ENCODE data around the gene SYT15. TPM values are rescaled to one million over a fixed set of nuclear protein-coding genes. Genes with fewer than 3 reads are reported as not detected.

SYT15 gene
- total and polyA plus RNA-seq, 2 donors (not counting 3 experiments of a cell fraction or from before 2014, with no cell fraction given) = 0.50 to 0.75 TPM

GRCh38 chr10:46542567-46543465, 36.1 kb upstream of the SYT15 start:
- FAIRE-seq (no peak), DNase-seq (ENCODE audit: low read depth, low spot score) (no peak)
- H3K79me2 ChIP-seq (ENCODE audit: control insufficient read depth, insufficient read depth, low read length) = no peaks in the 10 kb centered on the region
- POLR2A ChIA-PET = no interaction called here
- H3K4me2 ChIP-seq (ENCODE audit: insufficient read depth, low read length) = no peak overlapping the region
- H3K36me3 ChIP-seq (ENCODE audit: control insufficient read depth in 2 of 2, extremely low read depth in 1 of 2, insufficient read depth in 2 of 2, low read length in 2 of 2) = no peaks in the 10 kb centered on the region
- no peaks in the 10 kb centered on the region for H3K4me1 ChIP-seq (ENCODE audit: control insufficient read depth, extremely low read depth, insufficient read depth, low read length)
- CTCF ChIA-PET = interaction anchor here (3.1 kb wide), 1 partner anchor 10 kb away, joined by 14 read pairs; no protein-coding TSS in a partner anchor
- no peak overlapping the region for H3K4me3 ChIP-seq (replicated peaks in 1 of 3; ENCODE audit: insufficient read depth in 1 of 3, low read depth in 1 of 3, low read length in 3 of 3)
- dilution Hi-C loops (cut with MboI; ENCODE audit: extremely low pct_ligation_motif_present, low sequenced_read_pairs) (no loop called here), intact Hi-C loops (cut with micrococcal nuclease) (no loop called here)
- no peak overlapping the region for H3K27ac ChIP-seq (ENCODE audit: insufficient read depth, low read depth, low read length)
- H2AFZ ChIP-seq (ENCODE audit: low read depth, low read length) = no peak overlapping the region
- peaks cover 0 to 4% of the 10 kb centered on the region in 2 experiments for H3K27me3 ChIP-seq (ENCODE audit: control insufficient read depth in 2 of 2, insufficient read depth in 2 of 2, low read length in 2 of 2)
- no peaks in the 10 kb centered on the region for H3K9me3 ChIP-seq (replicated peaks; ENCODE audit: control insufficient read depth, insufficient read depth, low read length)
- no peaks in the 10 kb centered on the region for H3K9me1 ChIP-seq (replicated peaks; ENCODE audit: control insufficient read depth, extremely low read depth, insufficient read depth, low read length)
- TF ChIP-seq POLR2A (IDR thresholded peaks at IDR 0.05; ENCODE audit: low read depth, low read length) = no peak
- TF ChIP-seq FOS (IDR thresholded peaks at IDR 0.05; ENCODE audit: borderline replicate concordance, insufficient read depth, low read length) = no peak
- TF ChIP-seq JUN (IDR thresholded peaks at IDR 0.05; ENCODE audit: borderline replicate concordance, insufficient read depth, insufficient read length, low read depth) = no peak
- no peak for TF ChIP-seq MAX (IDR thresholded peaks at IDR 0.05; ENCODE audit: insufficient read depth, insufficient read length)
- no peak for TF ChIP-seq MYC (IDR thresholded peaks at IDR 0.05; ENCODE audit: low read depth, low read length)
- no peak for TF ChIP-seq GATA2 (IDR thresholded peaks at IDR 0.05; ENCODE audit: insufficient read depth, insufficient read length, low read depth, low read length)
- no peak for TF ChIP-seq POLR2AphosphoS5 (IDR thresholded peaks at IDR 0.05; ENCODE audit: insufficient read depth, low read depth, low read length)
- no peak for TF ChIP-seq CTCF (IDR thresholded peaks at IDR 0.05; ENCODE audit: extremely low read depth in 1 of 2, insufficient read depth in 1 of 2, low read depth in 1 of 2, low read length in 2 of 2)
- TF ChIP-seq EZH2 (IDR thresholded peaks at IDR 0.05; ENCODE audit: borderline replicate concordance, low read depth, low read length, severe bottlenecking) = no peak
- H3K9ac ChIP-seq (replicated peaks; ENCODE audit: extremely low read depth, insufficient read depth, low read length) = no peak overlapping the region
- no peaks in the 10 kb centered on the region for H4K20me1 ChIP-seq (replicated peaks; ENCODE audit: control insufficient read depth, extremely low read depth, insufficient read depth, low read length)
- BruUV-seq (replicated peaks) = no TSS peak
